ENCODE data around the gene MAPT. TPM values are rescaled to one million over a fixed set of nuclear protein-coding genes. Genes with fewer than 3 reads are reported as not detected.
"Not testable (repeated sequence)": the region's sequence is repeated elsewhere in the genome, so short reads cannot be mapped to it uniquely, and the experiment has no call there.

Gene MAPT
- total RNA-seq, 3 donors from 2014 or later (not counting 1 experiment from before 2014, with no cell fraction given) = 0.14 to 1.3 (median 0.58) TPM

DNA sequence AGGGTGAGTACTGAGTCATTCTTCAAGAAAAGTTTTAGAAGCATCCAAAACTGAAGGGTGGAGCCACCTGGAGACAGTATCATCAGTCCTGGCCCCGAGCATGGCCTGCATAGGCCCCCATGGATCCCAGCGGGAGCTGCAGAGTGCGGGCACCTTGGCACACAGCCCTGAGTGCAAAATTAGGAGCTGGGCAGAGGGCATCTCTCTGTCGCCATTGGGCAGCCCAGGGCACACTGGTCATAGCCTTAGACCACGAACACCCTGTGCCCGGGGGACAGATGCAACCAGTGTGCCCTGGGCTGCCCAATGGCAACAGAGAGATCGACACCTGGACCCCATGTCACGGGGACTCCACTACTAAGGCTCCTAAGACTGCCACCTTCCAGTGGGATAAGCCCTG is 14.6 kb downstream of the MAPT start:
- no peak for DNase-seq
- intact Hi-C loops (cut with micrococcal nuclease) = no loop called here
- Mint-ChIP-seq H3K4me1 (peaks cover 0 to 6% of the 10 kb centered on the region in 2 donors), H3K27ac (no peak overlapping the region), H3K4me3 (no peak overlapping the region), H3K27me3 (ENCODE audit: low read depth in 2 of 2) (peaks cover 15 to 18% of the 10 kb centered on the region in 2 donors), H3K9me3 (peaks cover 2 to 4% of the 10 kb centered on the region in 2 donors), H3K36me3 (peaks cover 7% of the 10 kb centered on the region)
- H3K4me1 ChIP-seq (ENCODE audit: control insufficient read depth, insufficient read depth, low read length) = no peaks in the 10 kb centered on the region
- no peaks in the 10 kb centered on the region for H3K9me3 ChIP-seq (ENCODE audit: control insufficient read depth, insufficient read depth, low read length)
- 87% methylated on average over 8 of the region's 8 CpGs for WGBS (ENCODE audit: insufficient coverage)
- H3K36me3 ChIP-seq (ENCODE audit: control insufficient read depth, insufficient read depth, low read length) = no peaks in the 10 kb centered on the region
- no peak overlapping the region for H3K27ac ChIP-seq (ENCODE audit: low read length)
- ATAC-seq = no peak
- H3K27me3 ChIP-seq (ENCODE audit: control insufficient read depth, insufficient read depth, low read length) = no peaks in the 10 kb centered on the region
- H3K4me3 ChIP-seq (ENCODE audit: low read length) = no peak overlapping the region
- TF ChIP-seq, protein P1, sequence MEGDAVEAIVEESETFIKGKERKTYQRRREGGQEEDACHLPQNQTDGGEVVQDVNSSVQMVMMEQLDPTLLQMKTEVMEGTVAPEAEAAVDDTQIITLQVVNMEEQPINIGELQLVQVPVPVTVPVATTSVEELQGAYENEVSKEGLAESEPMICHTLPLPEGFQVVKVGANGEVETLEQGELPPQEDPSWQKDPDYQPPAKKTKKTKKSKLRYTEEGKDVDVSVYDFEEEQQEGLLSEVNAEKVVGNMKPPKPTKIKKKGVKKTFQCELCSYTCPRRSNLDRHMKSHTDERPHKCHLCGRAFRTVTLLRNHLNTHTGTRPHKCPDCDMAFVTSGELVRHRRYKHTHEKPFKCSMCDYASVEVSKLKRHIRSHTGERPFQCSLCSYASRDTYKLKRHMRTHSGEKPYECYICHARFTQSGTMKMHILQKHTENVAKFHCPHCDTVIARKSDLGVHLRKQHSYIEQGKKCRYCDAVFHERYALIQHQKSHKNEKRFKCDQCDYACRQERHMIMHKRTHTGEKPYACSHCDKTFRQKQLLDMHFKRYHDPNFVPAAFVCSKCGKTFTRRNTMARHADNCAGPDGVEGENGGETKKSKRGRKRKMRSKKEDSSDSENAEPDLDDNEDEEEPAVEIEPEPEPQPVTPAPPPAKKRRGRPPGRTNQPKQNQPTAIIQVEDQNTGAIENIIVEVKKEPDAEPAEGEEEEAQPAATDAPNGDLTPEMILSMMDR (IDR thresholded peaks at IDR 0.05) = no peak

DNA sequence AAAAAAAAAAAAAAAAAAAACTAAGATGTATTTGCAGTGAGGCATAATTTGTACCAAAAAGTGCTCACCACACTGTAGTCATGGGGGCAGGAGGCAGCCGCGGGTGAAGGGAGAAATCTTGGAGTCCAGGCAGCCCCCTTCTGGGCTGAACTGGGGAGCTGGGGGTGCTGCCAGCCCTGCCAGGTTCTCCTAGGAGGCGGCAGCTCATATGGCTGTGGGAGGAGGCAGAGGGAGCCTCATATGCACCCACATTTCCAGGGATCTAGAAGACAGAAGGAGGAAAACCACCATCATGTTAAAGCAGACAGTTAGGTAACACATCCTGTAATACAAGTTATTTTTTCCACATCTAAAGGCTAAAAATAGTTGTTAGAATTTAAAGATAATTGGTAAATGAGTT is 16.3 kb downstream of the MAPT start:
- DNase-seq = no peak
- intact Hi-C loops (cut with micrococcal nuclease) = no loop called here
- Histone ChIP-seq H3K27me3 (ENCODE audit: control insufficient read depth, insufficient read depth, low read length) (no peaks in the 10 kb centered on the region), H3K27ac (ENCODE audit: low read length) (no peak overlapping the region), H3K9me3 (ENCODE audit: control insufficient read depth, insufficient read depth, low read length) (no peaks in the 10 kb centered on the region), H3K4me1 (ENCODE audit: control insufficient read depth, insufficient read depth, low read length) (no peaks in the 10 kb centered on the region), H3K36me3 (ENCODE audit: control insufficient read depth, insufficient read depth, low read length) (no peaks in the 10 kb centered on the region), H3K4me3 (ENCODE audit: low read length) (no peak overlapping the region)
- H3K4me1 Mint-ChIP-seq = peaks cover 0 to 6% of the 10 kb centered on the region in 2 donors
- ATAC-seq = no peak
- peaks cover 15 to 18% of the 10 kb centered on the region in 2 donors for H3K27me3 Mint-ChIP-seq (ENCODE audit: low read depth in 2 of 2)
- TF ChIP-seq, protein P1 (IDR thresholded peaks at IDR 0.05) = no peak
- peaks cover 7% of the 10 kb centered on the region for H3K36me3 Mint-ChIP-seq
- H3K27ac Mint-ChIP-seq = no peak overlapping the region
- peaks cover 2 to 4% of the 10 kb centered on the region in 2 donors for H3K9me3 Mint-ChIP-seq
- 67% methylated on average over 3 of the region's 3 CpGs for WGBS (ENCODE audit: insufficient coverage)
- H3K4me3 Mint-ChIP-seq = no peak overlapping the region

DNA sequence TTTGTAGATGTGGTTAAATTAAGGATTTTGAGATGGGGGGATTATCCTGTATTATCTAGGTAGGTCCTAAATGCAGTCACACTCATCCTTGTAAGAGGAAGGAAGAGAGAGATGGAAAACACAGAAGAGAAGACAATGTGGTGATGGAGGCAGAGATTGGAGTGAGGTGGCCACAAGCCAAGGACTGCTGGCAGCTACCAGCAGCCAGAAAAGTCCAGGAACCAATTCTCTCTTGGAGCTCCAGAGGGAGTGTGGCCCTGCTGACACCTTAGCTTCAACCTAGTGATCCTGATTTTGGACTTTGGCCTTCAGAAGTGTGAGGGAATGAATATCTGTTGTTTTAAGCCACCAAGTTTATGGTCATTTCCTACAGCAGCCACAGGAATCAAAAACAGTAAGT is 18.0 kb downstream of the MAPT start:
- peaks cover 7% of the 10 kb centered on the region for H3K36me3 Mint-ChIP-seq
- DNase-seq (no peak), ATAC-seq (no peak)
- peaks cover 2 to 4% of the 10 kb centered on the region in 2 donors for H3K9me3 Mint-ChIP-seq
- peaks cover 8 to 11% of the 10 kb centered on the region in 2 donors for H3K27me3 Mint-ChIP-seq (ENCODE audit: low read depth in 2 of 2)
- Histone ChIP-seq H3K27me3 (ENCODE audit: control insufficient read depth, insufficient read depth, low read length) (no peaks in the 10 kb centered on the region), H3K4me1 (ENCODE audit: control insufficient read depth, insufficient read depth, low read length) (no peaks in the 10 kb centered on the region), H3K9me3 (ENCODE audit: control insufficient read depth, insufficient read depth, low read length) (no peaks in the 10 kb centered on the region), H3K27ac (ENCODE audit: low read length) (no peak overlapping the region), H3K4me3 (ENCODE audit: low read length) (no peak overlapping the region), H3K36me3 (ENCODE audit: control insufficient read depth, insufficient read depth, low read length) (no peaks in the 10 kb centered on the region)
- TF ChIP-seq, protein P1 (IDR thresholded peaks at IDR 0.05) = no peak
- no peak overlapping the region for H3K4me3 Mint-ChIP-seq
- no peak overlapping the region for H3K27ac Mint-ChIP-seq
- H3K4me1 Mint-ChIP-seq = peaks cover 0 to 1% of the 10 kb centered on the region in 2 donors
- intact Hi-C loops (cut with micrococcal nuclease) = no loop called here

DNA sequence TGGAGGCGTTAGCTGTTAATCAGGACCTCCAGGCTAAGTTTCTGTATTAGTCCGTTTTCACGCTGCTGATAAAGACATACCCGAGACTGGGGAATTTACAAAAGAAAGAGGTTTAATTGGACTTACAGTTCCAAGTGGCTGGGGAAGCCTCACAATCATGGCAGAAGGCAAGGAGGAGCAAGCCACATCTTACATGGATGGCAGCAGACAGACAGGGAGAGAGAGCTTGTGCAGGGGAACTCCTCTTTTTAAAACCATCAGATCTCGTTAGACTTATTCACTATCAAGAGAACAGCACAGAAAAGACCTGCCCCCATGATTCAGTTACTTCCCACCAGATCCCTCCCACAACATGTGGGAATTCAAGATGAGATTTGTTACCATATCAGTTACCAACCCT is 18.7 kb downstream of the MAPT start:
- intact Hi-C loops (cut with micrococcal nuclease); ATAC-seq; H3K4me3 Mint-ChIP-seq; H3K4me1 Mint-ChIP-seq; H3K27me3 Mint-ChIP-seq (ENCODE audit: low read depth in 2 of 2); H3K9me3 ChIP-seq (ENCODE audit: control insufficient read depth, insufficient read depth, low read length); H3K36me3 ChIP-seq (ENCODE audit: control insufficient read depth, insufficient read depth, low read length); H3K27ac ChIP-seq (ENCODE audit: low read length); DNase-seq; H3K27ac Mint-ChIP-seq; H3K36me3 Mint-ChIP-seq; H3K4me3 ChIP-seq (ENCODE audit: low read length); H3K4me1 ChIP-seq (ENCODE audit: control insufficient read depth, insufficient read depth, low read length); H3K9me3 Mint-ChIP-seq; H3K27me3 ChIP-seq (ENCODE audit: control insufficient read depth, insufficient read depth, low read length): not testable (repeated sequence)
- 76% methylated on average over 5 of the region's 5 CpGs for WGBS (ENCODE audit: insufficient coverage)

Data from natural killer cell (primary cell).